Measurements from ENCODE around the gene ADAMTSL3.

GRCh38 chr15:83919319-83919830 is 265.5 kb downstream of the ADAMTSL3 start:
- TF ChIP-seq CTCF (IDR thresholded peaks at IDR 0.05), result no peak
- TF ChIP-seq POLR2A (IDR thresholded peaks at IDR 0.05; ENCODE audit: low read depth), result no peak
- TF ChIP-seq POLR2AphosphoS5 (IDR thresholded peaks at IDR 0.05), result no peak

Data from esophagus muscularis mucosa (tissue), 3 donors.